Esophagus squamous epithelium (tissue), 4 donors: ENCODE data around the gene ZFYVE28.

ENCODE experiments used
- CTCF ChIP-seq, 6 experiments: fragments of 450-650 bp in 4 of 6; fragments of 200-600 bp in 2 of 6; sonication (generic) in 2 of 6; IDR thresholded peaks; one replicate each; pipeline ENCODE4 v1.5.1; 2016 to 2019; ENCODE audit warnings: antibody characterized with exemption in 6 of 6, mild to moderate bottlenecking in 4 of 6, moderate library complexity in 4 of 6
- POLR2A ChIP-seq, 4 donors: fragments of 450-650 bp; IDR thresholded peaks; one replicate each; pipeline ENCODE4 v1.6.1; 2017; ENCODE audit warnings: antibody characterized with exemption in 4 of 4, mild to moderate bottlenecking in 4 of 4, moderate library complexity in 3 of 4

- TF ChIP-seq CTCF (IDR thresholded peaks at IDR 0.05) = no peak
- no peak for TF ChIP-seq POLR2A (IDR thresholded peaks at IDR 0.05)
These were observed 15.3 kb upstream of the ZFYVE28 start for GRCh38 chr4:2433609-2434350.
